Measurements from ENCODE around the gene KRT17.

DNA sequence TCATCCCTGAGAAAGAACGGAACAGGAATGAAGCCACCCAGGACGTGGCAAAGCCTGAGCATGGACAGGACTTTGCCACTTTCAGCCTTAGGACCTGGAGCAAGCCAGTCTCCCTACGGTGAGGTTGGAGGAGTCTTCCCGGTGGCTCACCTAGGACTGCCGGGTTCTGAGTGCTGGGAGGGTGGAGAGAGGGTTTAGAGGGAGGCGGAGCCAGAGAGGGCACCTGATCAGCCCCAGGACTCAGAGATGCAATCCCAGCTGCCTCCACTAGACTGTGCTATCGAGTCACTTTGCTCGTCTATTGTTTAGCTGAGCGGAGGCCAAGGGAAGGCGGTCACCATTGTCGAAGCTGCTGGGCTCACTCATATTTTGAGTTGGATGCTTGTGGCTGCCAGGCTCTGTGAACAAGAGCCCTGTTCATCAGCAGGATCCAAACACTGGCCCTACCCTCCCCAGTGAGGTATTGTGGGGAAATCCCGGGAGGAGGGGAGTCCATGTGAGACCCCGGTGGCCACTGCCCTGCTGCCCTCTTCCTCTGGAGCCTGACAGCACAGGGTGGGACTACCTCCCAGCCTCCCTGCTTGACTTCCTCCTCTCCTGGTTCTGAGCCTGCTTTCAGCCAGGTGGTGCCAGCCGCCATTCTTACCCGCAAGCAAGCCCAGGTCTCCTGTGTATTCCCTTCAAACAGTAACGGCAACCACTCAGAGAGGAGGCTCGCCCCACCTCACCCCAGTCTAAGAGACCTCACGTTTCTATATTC is 44.7 kb downstream of the KRT17 start:
- TF ChIP-seq, protein P1, sequence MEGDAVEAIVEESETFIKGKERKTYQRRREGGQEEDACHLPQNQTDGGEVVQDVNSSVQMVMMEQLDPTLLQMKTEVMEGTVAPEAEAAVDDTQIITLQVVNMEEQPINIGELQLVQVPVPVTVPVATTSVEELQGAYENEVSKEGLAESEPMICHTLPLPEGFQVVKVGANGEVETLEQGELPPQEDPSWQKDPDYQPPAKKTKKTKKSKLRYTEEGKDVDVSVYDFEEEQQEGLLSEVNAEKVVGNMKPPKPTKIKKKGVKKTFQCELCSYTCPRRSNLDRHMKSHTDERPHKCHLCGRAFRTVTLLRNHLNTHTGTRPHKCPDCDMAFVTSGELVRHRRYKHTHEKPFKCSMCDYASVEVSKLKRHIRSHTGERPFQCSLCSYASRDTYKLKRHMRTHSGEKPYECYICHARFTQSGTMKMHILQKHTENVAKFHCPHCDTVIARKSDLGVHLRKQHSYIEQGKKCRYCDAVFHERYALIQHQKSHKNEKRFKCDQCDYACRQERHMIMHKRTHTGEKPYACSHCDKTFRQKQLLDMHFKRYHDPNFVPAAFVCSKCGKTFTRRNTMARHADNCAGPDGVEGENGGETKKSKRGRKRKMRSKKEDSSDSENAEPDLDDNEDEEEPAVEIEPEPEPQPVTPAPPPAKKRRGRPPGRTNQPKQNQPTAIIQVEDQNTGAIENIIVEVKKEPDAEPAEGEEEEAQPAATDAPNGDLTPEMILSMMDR (IDR thresholded peaks at IDR 0.05; ENCODE audit: poor library complexity, severe bottlenecking): peak; percentile 46
- no peak for TF ChIP-seq POLR2AphosphoS5 (IDR thresholded peaks at IDR 0.05)
- TF ChIP-seq TAF1 (IDR thresholded peaks at IDR 0.05; ENCODE audit: low read depth): no peak
- TF ChIP-seq SMC3 (conservative IDR thresholded peaks at IDR 0.05; ENCODE audit: poor library complexity): no peak
- no peak for TF ChIP-seq RAD21 (conservative IDR thresholded peaks at IDR 0.05)
- no peak for TF ChIP-seq EZH2 (IDR thresholded peaks at IDR 0.05; ENCODE audit: borderline replicate concordance, insufficient read depth, low read length, poor library complexity, severe bottlenecking)
- no peak for TF ChIP-seq REST (IDR thresholded peaks at IDR 0.05; ENCODE audit: borderline replicate concordance)
- TF ChIP-seq EP300 (conservative IDR thresholded peaks at IDR 0.05; ENCODE audit: poor library complexity, severe bottlenecking): no peak

Measured in neural cell (in vitro differentiated cells).